Measurements from ENCODE around the gene PZP.

PZP gene

GRCh38 chr12:9120487-9121184 lies 87.6 kb downstream of the PZP start:
- H3K9me3 ChIP-seq (ENCODE audit: control extremely low read depth in 1 of 5, control insufficient read depth in 4 of 5, insufficient read depth in 2 of 5, low read depth in 1 of 5, low read length in 4 of 5): no peaks in the 10 kb centered on the region
- ChIA-PET CTCF (no interaction called here), POLR2A (no interaction called here)
- no peaks in the 10 kb centered on the region for H3K27me3 ChIP-seq (replicated peaks in 2 of 5; ENCODE audit: control insufficient read depth in 4 of 5, insufficient read depth in 5 of 5, low read length in 4 of 5)
- no peak for DNase-seq
- H3K4me3 ChIP-seq (ENCODE audit: control insufficient read depth in 1 of 7, extremely low read depth in 1 of 7, insufficient read depth in 4 of 7, low read depth in 2 of 7, low read length in 6 of 7): no peak overlapping the region
- WGBS (ENCODE audit: insufficient coverage): 93% methylated on average over 4 of the region's 10 CpGs
- peaks cover 18 to 36% (median 23%) of the 10 kb centered on the region in 4 experiments for H3K4me1 ChIP-seq (ENCODE audit: control extremely low read depth in 1 of 4, control insufficient read depth in 4 of 4, insufficient read depth in 4 of 4, low read length in 3 of 4)
- H3K27ac ChIP-seq (ENCODE audit: insufficient read depth in 1 of 2, low read depth in 1 of 2, low read length in 2 of 2, poor library complexity in 1 of 2, severe bottlenecking in 2 of 2): no peak overlapping the region
- H3K36me3 ChIP-seq (ENCODE audit: control insufficient read depth in 4 of 4, insufficient read depth in 4 of 4, low read length in 3 of 4): no peaks in the 10 kb centered on the region

- 0% methylated on average over 2 of the region's 3 CpGs for WGBS (ENCODE audit: insufficient coverage)
- H3K4me3 ChIP-seq (ENCODE audit: control insufficient read depth in 1 of 7, extremely low read depth in 1 of 7, insufficient read depth in 4 of 7, low read depth in 2 of 7, low read length in 6 of 7): no peak overlapping the region
- peak; percentile 90 to 99 (median 98) for DNase-seq
- ChIA-PET CTCF (no interaction called here), POLR2A (no interaction called here)
- no peaks in the 10 kb centered on the region for H3K36me3 ChIP-seq (ENCODE audit: control insufficient read depth in 4 of 4, insufficient read depth in 4 of 4, low read length in 3 of 4)
- no peak overlapping the region for H3K27ac ChIP-seq (ENCODE audit: insufficient read depth in 1 of 2, low read depth in 1 of 2, low read length in 2 of 2, poor library complexity in 1 of 2, severe bottlenecking in 2 of 2)
- H3K27me3 ChIP-seq (replicated peaks in 2 of 5; ENCODE audit: control insufficient read depth in 4 of 5, insufficient read depth in 5 of 5, low read length in 4 of 5): no peaks in the 10 kb centered on the region
- no peaks in the 10 kb centered on the region for H3K9me3 ChIP-seq (ENCODE audit: control extremely low read depth in 1 of 5, control insufficient read depth in 4 of 5, insufficient read depth in 2 of 5, low read depth in 1 of 5, low read length in 4 of 5)
- H3K4me1 ChIP-seq (ENCODE audit: control extremely low read depth in 1 of 4, control insufficient read depth in 4 of 4, insufficient read depth in 4 of 4, low read length in 3 of 4): peaks cover 18 to 38% (median 23%) of the 10 kb centered on the region in 4 experiments
Measured at GRCh38 chr12:9118158-9118557, 90.0 kb downstream of the PZP start.

- Histone ChIP-seq H3K4me3 (ENCODE audit: control insufficient read depth in 1 of 7, extremely low read depth in 1 of 7, insufficient read depth in 4 of 7, low read depth in 2 of 7, low read length in 6 of 7) (no peak within 1 kb of the TSS), H3K4me1 (ENCODE audit: control extremely low read depth in 1 of 4, control insufficient read depth in 4 of 4, insufficient read depth in 4 of 4, low read length in 3 of 4) (peaks cover 18 to 38% (median 23%) of the 10 kb centered on the region in 4 experiments), H3K27ac (ENCODE audit: insufficient read depth in 1 of 2, low read depth in 1 of 2, low read length in 2 of 2, poor library complexity in 1 of 2, severe bottlenecking in 2 of 2) (no peak within 1 kb of the TSS), H3K27me3 (replicated peaks in 2 of 5; ENCODE audit: control insufficient read depth in 4 of 5, insufficient read depth in 5 of 5, low read length in 4 of 5) (no peaks in the 10 kb centered on the region), H3K36me3 (ENCODE audit: control insufficient read depth in 4 of 4, insufficient read depth in 4 of 4, low read length in 3 of 4) (no peaks in the 10 kb centered on the region), H3K9me3 (ENCODE audit: control extremely low read depth in 1 of 5, control insufficient read depth in 4 of 5, insufficient read depth in 2 of 5, low read depth in 1 of 5, low read length in 4 of 5) (no peaks in the 10 kb centered on the region)
- WGBS (ENCODE audit: insufficient coverage): 85% methylated on average over 9 of the region's 9 CpGs
- DNase-seq: peak in 2 of 3 donors; percentile 6 to 15
- POLR2A ChIA-PET: no interaction called here
- CTCF ChIA-PET: interaction anchor here (1.0 kb wide), 2 partner anchors 14 to 31 kb away, joined by 3 read pairs; no protein-coding TSS in a partner anchor
Measured at GRCh38 chr12:9115731-9116559, 92.2 kb downstream of the PZP start, which contains the start of gene A2M. Gene A2M, minus strand, starts transcription at chr12:9115919. Its CDS starts 70 bp downstream, at chr12:9115849.

- no peak overlapping the region for H3K4me3 ChIP-seq (ENCODE audit: control insufficient read depth in 1 of 7, extremely low read depth in 1 of 7, insufficient read depth in 4 of 7, low read depth in 2 of 7, low read length in 6 of 7)
- peaks cover 18 to 38% (median 23%) of the 10 kb centered on the region in 4 experiments for H3K4me1 ChIP-seq (ENCODE audit: control extremely low read depth in 1 of 4, control insufficient read depth in 4 of 4, insufficient read depth in 4 of 4, low read length in 3 of 4)
- no peak overlapping the region for H3K27ac ChIP-seq (ENCODE audit: insufficient read depth in 1 of 2, low read depth in 1 of 2, low read length in 2 of 2, poor library complexity in 1 of 2, severe bottlenecking in 2 of 2)
- H3K27me3 ChIP-seq (replicated peaks in 2 of 5; ENCODE audit: control insufficient read depth in 4 of 5, insufficient read depth in 5 of 5, low read length in 4 of 5): no peaks in the 10 kb centered on the region
- no peaks in the 10 kb centered on the region for H3K36me3 ChIP-seq (ENCODE audit: control insufficient read depth in 4 of 4, insufficient read depth in 4 of 4, low read length in 3 of 4)
- POLR2A ChIA-PET: interaction anchor here (1.0 kb wide), 1 partner anchor 15 kb away, joined by 3 read pairs; no protein-coding TSS in a partner anchor
- CTCF ChIA-PET: interaction anchor here (0.7 kb wide), 1 partner anchor 28 kb away, joined by 3 read pairs; no protein-coding TSS in a partner anchor
- H3K9me3 ChIP-seq (ENCODE audit: control extremely low read depth in 1 of 5, control insufficient read depth in 4 of 5, insufficient read depth in 2 of 5, low read depth in 1 of 5, low read length in 4 of 5): no peaks in the 10 kb centered on the region
- peak in 2 of 3 donors; percentile 6 to 9 for DNase-seq
Measured at GRCh38 chr12:9114946-9115345, 93.2 kb downstream of the PZP start.

GRCh38 chr12:9113987-9114309 lies 94.2 kb downstream of the PZP start:
- Histone ChIP-seq H3K36me3 (ENCODE audit: control insufficient read depth in 4 of 4, insufficient read depth in 4 of 4, low read length in 3 of 4) (no peaks in the 10 kb centered on the region), H3K27me3 (replicated peaks in 2 of 5; ENCODE audit: control insufficient read depth in 4 of 5, insufficient read depth in 5 of 5, low read length in 4 of 5) (no peaks in the 10 kb centered on the region), H3K9me3 (ENCODE audit: control extremely low read depth in 1 of 5, control insufficient read depth in 4 of 5, insufficient read depth in 2 of 5, low read depth in 1 of 5, low read length in 4 of 5) (no peaks in the 10 kb centered on the region), H3K4me3 (ENCODE audit: control insufficient read depth in 1 of 7, extremely low read depth in 1 of 7, insufficient read depth in 4 of 7, low read depth in 2 of 7, low read length in 6 of 7) (no peak overlapping the region), H3K4me1 (ENCODE audit: control extremely low read depth in 1 of 4, control insufficient read depth in 4 of 4, insufficient read depth in 4 of 4, low read length in 3 of 4) (peaks cover 18 to 30% (median 21%) of the 10 kb centered on the region in 4 experiments), H3K27ac (ENCODE audit: insufficient read depth in 1 of 2, low read depth in 1 of 2, low read length in 2 of 2, poor library complexity in 1 of 2, severe bottlenecking in 2 of 2) (no peak overlapping the region)
- ChIA-PET POLR2A (no interaction called here), CTCF (no interaction called here)
- WGBS (ENCODE audit: insufficient coverage): no CpG with 5 or more reads among the region's 1 CpG
- DNase-seq: no peak

GRCh38 chr12:9113296-9113986 lies 94.8 kb downstream of the PZP start:
- no peaks in the 10 kb centered on the region for H3K27me3 ChIP-seq (replicated peaks in 2 of 5; ENCODE audit: control insufficient read depth in 4 of 5, insufficient read depth in 5 of 5, low read length in 4 of 5)
- CTCF ChIA-PET: no interaction called here
- H3K9me3 ChIP-seq (ENCODE audit: control extremely low read depth in 1 of 5, control insufficient read depth in 4 of 5, insufficient read depth in 2 of 5, low read depth in 1 of 5, low read length in 4 of 5): no peaks in the 10 kb centered on the region
- H3K36me3 ChIP-seq (ENCODE audit: control insufficient read depth in 4 of 4, insufficient read depth in 4 of 4, low read length in 3 of 4): no peaks in the 10 kb centered on the region
- H3K4me3 ChIP-seq (ENCODE audit: control insufficient read depth in 1 of 7, extremely low read depth in 1 of 7, insufficient read depth in 4 of 7, low read depth in 2 of 7, low read length in 6 of 7): no peak overlapping the region
- POLR2A ChIA-PET: no interaction called here
- peaks cover 15 to 25% (median 16%) of the 10 kb centered on the region in 4 experiments for H3K4me1 ChIP-seq (ENCODE audit: control extremely low read depth in 1 of 4, control insufficient read depth in 4 of 4, insufficient read depth in 4 of 4, low read length in 3 of 4)
- no peak for DNase-seq
- WGBS (ENCODE audit: insufficient coverage): 100% methylated on average over 4 of the region's 7 CpGs
- no peak overlapping the region for H3K27ac ChIP-seq (ENCODE audit: insufficient read depth in 1 of 2, low read depth in 1 of 2, low read length in 2 of 2, poor library complexity in 1 of 2, severe bottlenecking in 2 of 2)
